Urinary bladder (tissue), 4 donors: Measurements from ENCODE around the gene RNF31. TPM values are rescaled to one million over a fixed set of nuclear protein-coding genes. Genes with fewer than 3 reads are reported as not detected.
A peak's percentile ranks its signal among the peaks of the same experiment; 100 is the strongest.
"Not testable (repeated sequence)": the region's sequence is repeated elsewhere in the genome, so short reads cannot be mapped to it uniquely, and the experiment has no call there.

Source experiments
- DNase-seq: peaks from one replicate; pipeline ENCODE4 v3.0.0-alpha.2; 2015; ENCODE audit errors: extremely low spot score
- H3K27ac ChIP-seq: one replicate; pipeline ENCODE4 v1.5.1; 2013; ENCODE audit warnings: low read depth, mild to moderate bottlenecking, moderate library complexity
- H3K36me3 ChIP-seq: one replicate; pipeline ENCODE4 v1.6.1; 2013; ENCODE audit warnings: mild to moderate bottlenecking, moderate library complexity; ENCODE audit not compliant: insufficient read depth
- H3K4me1 ChIP-seq: one replicate; pipeline ENCODE4 v1.6.1; 2013; ENCODE audit warnings: mild to moderate bottlenecking, moderate library complexity; ENCODE audit not compliant: insufficient read depth
- H3K4me3 ChIP-seq: one replicate; pipeline ENCODE4 v1.5.1; 2013; ENCODE audit warnings: low read depth, low read length
- whole genome bisulfite sequencing: extraction: QIAGEN DNeasy Blood & Tissue Kit; methylation state at CpG from one replicate; pipeline ENCODE4 v1.1.7; 2013; 5-methylcytosine and 5-hydroxymethylcytosine counted together
- polyA plus RNA-seq: library from polyadenylated mRNA; stranded (reverse); fragments of 200-250 nt; gene quantifications from one replicate; pipeline ENCODE4 v1.2.3, GENCODE V29; 2013
- total RNA-seq: library from RNA; depleted of rRNA; stranded (reverse); fragments of >200 nt; gene quantifications from one replicate; pipeline ENCODE4 v1.2.3, GENCODE V29; 2014
- donor health status: healthy with polysubstance abuse.
- donor health status: healthy.

Gene RNF31
- total RNA-seq (30.8 TPM), polyA plus RNA-seq (45.8 TPM)

DNA sequence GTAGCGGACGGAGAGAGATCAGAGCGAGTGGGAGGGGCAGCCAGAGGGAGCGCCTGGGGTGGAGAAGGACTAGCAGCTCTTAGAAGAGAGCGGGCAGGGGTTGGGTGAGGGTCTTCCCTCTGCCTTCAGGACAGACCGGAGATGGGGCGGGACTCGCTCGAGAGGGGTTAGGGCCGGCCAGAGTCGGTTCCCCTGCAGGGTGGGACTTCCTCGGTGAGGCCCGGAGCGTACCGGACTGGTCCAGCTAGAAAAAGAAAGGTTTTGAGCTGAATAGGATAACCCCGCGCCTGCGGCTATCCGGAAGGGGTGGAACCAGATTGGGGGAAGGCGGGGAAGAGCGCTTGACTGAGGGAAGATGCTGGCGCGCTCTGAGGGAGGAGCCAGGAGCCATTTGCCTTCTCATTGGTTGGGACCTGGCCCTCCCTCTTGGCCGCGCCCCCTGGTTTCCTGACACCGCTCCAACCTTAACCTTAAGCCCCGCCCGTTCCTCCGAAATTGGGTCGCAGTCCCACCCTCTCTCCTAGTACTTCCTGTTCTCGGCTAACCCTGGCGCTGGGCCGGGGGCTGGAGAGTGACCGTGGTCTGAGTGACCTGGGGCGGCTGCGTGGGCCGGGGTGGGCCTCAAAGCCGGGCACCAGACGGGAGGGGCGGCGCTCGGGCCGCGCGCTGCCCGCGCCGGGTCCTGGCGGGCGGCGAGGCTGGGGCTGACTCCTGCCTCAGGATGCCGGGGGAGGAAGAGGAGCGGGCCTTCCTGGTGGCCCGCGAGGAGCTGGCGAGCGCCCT is at the start of gene RNF31:
Gene RNF31 (plus strand): TSS at position 521 of the 783 bp plus-strand sequence. CDS start 201 bp downstream, at position 722.
- peak within 1 kb of the TSS; percentile 87 for H3K27ac ChIP-seq
- under 1% methylated on average over 57 of the region's 57 CpGs for WGBS
- peaks cover 4% of the 10 kb centered on the region for H3K36me3 ChIP-seq
- peak; percentile 97 for DNase-seq
- peak within 1 kb of the TSS; percentile 74 for H3K4me3 ChIP-seq
- no peaks in the 10 kb centered on the region for H3K4me1 ChIP-seq

DNA sequence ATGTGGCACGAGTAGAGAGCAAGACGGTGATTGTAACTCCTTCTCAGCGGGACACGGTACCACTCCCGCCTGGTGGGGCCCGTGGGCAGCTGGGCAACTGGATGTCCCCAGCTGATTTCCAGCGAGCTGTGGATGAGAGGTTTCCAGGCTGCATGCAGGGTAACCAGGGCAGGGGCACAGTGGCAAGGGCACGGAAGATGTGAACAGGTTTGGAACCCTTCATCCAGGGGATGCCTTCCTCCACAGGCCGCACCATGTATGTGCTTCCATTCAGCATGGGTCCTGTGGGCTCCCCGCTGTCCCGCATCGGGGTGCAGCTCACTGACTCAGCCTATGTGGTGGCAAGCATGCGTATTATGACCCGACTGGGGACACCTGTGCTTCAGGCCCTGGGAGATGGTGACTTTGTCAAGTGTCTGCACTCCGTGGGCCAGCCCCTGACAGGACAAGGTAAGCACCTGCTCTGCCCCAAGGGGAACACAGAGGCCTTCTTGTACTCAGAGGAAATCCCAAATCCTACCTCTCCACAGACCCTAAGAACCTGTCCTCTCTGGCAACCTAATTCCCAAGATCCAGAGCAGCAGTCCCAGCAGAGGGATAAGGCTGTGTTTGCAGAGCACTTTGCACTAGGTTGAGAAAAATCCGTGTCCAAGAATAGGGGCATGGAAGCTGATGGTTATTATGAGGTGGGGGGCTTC is 48.9 kb upstream of the RNF31 start:
- H3K4me3 ChIP-seq: no peak overlapping the region
- no peaks in the 10 kb centered on the region for H3K4me1 ChIP-seq
- no peak for DNase-seq
- no peaks in the 10 kb centered on the region for H3K36me3 ChIP-seq
- H3K27ac ChIP-seq: no peak overlapping the region
- WGBS: 95% methylated on average over 16 of the region's 16 CpGs

DNA sequence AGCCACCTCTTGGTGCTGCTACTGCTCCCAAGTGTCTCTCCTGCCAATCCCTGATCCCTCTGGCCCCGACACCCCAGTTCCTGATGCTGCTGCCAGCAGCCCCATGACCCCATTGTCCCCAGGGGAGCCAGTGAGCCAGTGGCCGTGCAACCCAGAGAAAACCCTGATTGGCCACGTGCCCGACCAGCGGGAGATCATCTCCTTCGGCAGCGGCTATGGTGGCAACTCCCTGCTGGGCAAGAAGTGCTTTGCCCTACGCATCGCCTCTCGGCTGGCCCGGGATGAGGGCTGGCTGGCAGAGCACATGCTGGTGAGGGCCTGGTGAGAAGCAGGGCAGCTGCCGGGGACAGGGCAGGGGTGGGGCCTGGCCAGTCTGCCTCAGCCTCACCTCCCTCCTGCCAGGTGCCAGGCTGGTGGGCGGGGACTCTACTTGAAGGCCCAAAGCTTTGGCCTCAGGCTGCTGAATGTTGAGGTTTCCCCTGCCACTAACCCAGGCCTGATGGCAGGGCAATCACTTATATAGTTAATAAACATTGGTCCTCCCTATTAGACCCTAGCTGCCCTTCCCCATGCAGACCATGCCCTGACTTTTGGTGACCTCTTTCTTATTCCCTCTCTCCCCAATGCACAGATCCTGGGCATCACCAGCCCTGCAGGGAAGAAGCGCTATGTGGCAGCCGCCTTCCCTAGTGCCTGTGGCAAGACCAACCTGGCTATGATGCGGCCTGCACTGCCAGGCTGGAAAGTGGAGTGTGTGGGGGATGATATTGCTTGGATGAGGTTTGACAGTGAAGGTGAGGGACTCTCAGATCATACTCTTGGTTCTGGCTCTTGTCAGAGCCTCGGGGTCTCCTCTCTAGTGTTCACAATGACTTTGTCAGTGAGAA is 48.1 kb upstream of the RNF31 start:
- Histone ChIP-seq H3K4me1 (no peaks in the 10 kb centered on the region), H3K36me3 (no peaks in the 10 kb centered on the region), H3K4me3 (no peak overlapping the region), H3K27ac (no peak overlapping the region)
- whole genome bisulfite sequencing: 90% methylated on average over 17 of the region's 17 CpGs
- DNase-seq: no peak

DNA sequence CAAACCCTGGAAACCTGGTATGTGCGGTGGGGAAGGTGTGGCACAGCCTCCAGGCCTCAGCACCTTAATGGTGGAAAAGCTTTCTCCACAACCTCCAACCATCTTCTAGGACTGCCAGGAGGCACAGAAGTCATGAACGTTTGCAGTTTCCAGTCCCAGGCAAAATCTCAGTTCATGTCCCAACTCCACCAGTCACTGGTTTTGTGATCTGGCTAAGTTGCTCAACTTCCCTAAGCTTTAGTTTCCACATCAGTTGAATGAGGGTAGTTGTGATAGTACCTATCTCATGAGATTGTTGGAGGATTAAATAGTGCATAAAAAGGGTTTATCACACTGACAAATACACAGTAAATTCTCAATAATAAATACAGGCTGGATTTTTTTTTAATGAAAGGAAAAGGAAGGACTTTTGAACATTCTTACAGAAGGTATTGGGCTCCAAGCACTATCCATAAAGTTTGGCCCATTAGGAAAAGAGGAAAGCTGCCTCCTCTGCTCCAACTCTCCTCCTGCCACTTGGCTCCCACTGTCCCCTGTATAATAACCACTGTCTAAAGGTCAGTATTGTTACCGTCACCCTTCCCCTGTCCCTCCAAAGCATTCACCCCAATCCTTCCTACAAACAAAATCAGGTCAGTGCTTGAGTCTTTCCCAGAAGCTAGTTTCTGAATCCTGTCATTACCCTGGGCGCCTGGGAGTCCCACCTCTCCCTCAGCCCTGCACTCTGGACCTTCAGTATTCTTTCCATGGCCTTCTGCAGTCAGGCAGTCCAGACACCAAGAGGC is 46.9 kb upstream of the RNF31 start:
- H3K27ac ChIP-seq: no peak overlapping the region
- DNase-seq: no peak
- no peak overlapping the region for H3K4me3 ChIP-seq
- no peaks in the 10 kb centered on the region for H3K4me1 ChIP-seq
- WGBS: 85% methylated on average over 4 of the region's 4 CpGs
- H3K36me3 ChIP-seq: no peaks in the 10 kb centered on the region

DNA sequence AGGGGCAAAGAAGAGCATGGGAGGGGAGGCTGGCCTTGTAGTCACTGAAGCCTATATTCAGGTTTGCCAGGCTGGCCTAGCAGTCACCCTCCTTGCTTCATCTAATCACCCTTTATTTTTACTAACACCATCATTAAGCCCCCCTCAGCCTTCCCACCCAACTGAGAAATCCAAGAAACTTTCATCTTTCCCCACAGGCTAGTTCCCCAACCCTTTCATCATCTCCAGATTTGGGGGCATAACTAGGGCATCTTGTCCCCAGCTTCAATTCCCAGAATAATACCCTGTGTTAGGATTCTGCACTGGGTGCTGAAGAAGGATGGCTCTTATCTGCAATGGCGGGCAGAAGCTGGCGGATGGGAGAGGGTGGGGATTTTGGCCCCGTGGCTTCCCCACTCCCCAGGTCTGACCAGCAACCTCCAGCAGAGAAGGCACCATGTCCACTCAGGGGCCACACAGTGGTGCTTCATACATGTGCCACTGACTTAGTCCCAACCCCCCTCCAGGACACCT is 46.3 kb upstream of the RNF31 start:
- no peaks in the 10 kb centered on the region for H3K36me3 ChIP-seq
- no peak overlapping the region for H3K4me3 ChIP-seq
- no peaks in the 10 kb centered on the region for H3K4me1 ChIP-seq
- no peak overlapping the region for H3K27ac ChIP-seq
- 96% methylated on average over 3 of the region's 3 CpGs for WGBS
- no peak for DNase-seq

DNA sequence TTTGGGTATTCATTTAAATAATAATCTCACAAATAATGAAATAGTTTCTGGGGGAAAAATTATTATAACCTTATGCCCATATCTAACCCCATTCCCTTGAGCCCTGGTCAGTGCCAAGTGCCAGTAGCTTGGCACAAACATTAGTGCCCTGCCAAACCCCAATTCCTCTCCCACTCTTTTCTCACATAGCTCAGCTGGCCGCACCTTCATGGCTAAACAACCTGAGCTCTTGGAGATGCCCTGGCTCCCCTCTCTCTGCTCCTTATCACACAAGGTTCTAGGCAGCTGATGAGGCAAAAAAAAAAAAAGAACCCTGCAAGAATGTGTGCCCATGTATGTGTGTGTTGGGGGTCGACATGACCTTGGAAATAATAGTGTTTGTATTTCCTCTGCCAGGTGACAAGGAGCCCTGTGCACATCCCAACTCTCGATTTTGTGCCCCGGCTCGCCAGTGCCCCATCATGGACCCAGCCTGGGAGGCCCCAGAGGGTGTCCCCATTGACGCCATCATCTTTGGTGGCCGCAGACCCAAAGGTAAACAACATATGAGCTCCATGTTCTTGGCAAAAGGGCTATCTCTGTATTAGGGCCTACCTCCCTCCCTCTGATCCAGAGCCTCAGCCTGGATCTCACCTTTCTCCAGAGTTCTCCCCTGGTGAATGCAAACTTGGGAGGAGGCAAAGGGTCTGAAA is 44.8 kb upstream of the RNF31 start:
- DNase-seq: no peak
- Histone ChIP-seq H3K4me3 (no peak overlapping the region), H3K4me1 (no peaks in the 10 kb centered on the region), H3K36me3 (no peaks in the 10 kb centered on the region), H3K27ac (no peak overlapping the region)
- 93% methylated on average over 7 of the region's 7 CpGs for WGBS

DNA sequence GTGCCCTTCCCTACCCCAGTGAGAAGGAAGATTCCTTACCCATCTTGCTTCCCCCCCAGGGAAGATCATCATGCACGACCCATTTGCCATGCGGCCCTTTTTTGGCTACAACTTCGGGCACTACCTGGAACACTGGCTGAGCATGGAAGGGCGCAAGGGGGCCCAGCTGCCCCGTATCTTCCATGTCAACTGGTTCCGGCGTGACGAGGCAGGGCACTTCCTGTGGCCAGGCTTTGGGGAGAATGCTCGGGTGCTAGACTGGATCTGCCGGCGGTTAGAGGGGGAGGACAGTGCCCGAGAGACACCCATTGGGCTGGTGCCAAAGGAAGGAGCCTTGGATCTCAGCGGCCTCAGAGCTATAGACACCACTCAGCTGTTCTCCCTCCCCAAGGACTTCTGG is 43.8 kb upstream of the RNF31 start:
- 93% methylated on average over 13 of the region's 13 CpGs for WGBS
- Histone ChIP-seq H3K4me3 (no peak overlapping the region), H3K36me3 (no peaks in the 10 kb centered on the region), H3K27ac (no peak overlapping the region), H3K4me1 (no peaks in the 10 kb centered on the region)
- DNase-seq: no peak

DNA sequence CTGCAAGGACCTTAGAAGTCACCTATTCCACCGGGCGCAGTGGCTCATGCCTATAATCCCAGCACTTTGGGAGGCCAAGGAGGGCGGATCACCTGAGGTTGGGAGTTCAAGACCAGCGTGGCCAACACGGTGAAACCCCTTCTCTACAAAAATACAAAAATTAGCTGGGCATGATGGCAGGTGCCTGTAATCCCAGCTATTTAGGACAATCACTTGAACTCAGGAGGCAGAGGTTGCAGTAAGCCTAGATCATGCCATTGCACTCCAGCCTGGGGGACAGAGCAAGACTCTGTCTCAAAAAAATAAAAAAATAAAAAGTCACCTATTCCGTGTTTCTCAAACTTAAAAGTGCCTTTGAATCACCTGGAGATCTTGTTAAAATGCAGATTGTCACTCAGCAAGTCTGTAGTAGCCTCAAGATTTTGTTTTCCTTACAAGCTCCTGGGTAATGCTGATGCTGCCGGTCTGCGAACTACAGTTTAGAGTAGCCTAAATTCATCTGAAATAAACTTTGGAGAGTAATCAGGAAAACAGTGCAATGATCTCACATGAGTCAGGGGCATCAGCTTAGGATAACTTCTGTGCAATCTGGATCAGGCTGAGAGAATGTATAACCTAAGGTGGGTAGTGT is 41.6 kb upstream of the RNF31 start:
- DNase-seq, H3K4me1 ChIP-seq, H3K36me3 ChIP-seq, H3K4me3 ChIP-seq, H3K27ac ChIP-seq: not testable (repeated sequence)
- 90% methylated on average over 8 of the region's 8 CpGs for WGBS

DNA sequence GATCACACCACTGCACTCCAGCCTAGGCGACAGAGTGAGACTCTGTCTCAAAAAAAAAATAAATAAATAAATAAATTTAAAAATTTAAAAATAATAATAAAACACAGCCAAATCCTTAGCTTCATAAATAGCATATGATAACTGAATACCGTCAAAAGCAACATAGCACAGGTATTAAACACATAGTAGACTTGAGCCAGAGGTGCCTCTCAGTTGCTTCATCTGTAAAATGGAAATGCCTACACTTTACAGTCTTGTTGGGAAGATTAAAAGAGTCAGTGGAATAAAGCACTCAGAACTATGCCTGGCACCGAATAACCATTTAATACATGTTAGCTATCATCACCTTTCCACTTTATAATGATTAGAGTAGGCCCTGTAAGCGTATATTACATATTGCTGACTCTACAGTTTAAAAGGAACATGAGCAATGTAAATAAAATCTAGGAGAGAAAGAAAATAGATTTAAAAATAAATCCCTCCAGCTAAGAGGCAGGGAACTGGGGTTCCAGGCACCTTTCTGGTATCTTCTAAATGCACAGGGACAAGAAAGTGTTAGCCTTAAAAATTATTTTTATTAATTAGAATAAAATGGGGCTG is 40.5 kb upstream of the RNF31 start:
- Histone ChIP-seq H3K36me3 (no peaks in the 10 kb centered on the region), H3K4me3 (no peak overlapping the region), H3K27ac (no peak overlapping the region), H3K4me1 (no peaks in the 10 kb centered on the region)
- DNase-seq: no peak
- 81% methylated on average over 4 of the region's 4 CpGs for WGBS

DNA sequence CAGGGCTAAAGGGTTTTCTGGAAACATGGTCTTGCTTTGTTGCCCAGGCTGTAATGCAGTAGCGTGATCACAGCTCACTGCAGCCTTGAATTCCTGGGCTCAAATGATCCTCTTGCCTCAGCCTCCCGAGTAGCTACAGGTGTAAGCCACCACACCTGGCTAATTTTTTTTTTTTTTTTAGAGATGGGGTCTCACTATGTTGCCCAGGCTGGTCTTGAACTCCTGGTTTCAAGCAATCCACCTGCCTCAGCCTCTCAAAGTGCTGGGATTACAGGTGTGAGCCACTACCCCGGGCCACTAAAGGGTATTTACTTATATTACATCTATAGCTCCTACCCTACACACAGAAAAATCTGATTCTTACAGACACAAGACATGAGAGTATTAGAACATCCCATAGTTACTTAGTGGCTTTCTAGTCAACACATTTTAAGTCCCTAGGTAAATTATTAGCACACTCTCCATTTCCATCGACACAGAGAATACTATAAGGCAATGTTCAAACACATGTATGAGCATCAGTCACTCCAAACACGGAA is 38.9 kb upstream of the RNF31 start:
- no peaks in the 10 kb centered on the region for H3K36me3 ChIP-seq
- no peak overlapping the region for H3K4me3 ChIP-seq
- no peak for DNase-seq
- no peak overlapping the region for H3K27ac ChIP-seq
- 49% methylated on average over 5 of the region's 5 CpGs for WGBS
- H3K4me1 ChIP-seq: no peaks in the 10 kb centered on the region

DNA sequence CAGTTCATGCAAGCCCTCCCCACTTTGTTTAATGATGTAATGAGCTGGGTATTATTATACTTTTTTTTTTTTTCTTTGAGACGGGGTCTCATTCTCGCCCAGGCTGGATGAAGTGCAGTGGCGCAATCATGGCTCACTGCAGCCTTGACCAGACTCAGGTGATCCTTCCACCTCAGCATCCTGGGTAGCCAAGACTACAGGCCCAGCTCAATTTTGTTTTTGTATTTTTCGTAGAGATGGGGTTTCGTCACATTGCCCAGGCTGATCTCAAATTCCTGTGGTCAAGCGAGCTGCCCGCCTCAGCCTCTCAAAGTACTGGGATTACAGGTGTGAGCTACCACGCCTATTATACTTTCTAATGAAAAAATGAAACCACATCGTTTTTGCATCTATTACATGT is 37.2 kb upstream of the RNF31 start:
- Histone ChIP-seq H3K36me3 (no peaks in the 10 kb centered on the region), H3K27ac (no peak overlapping the region), H3K4me1 (no peaks in the 10 kb centered on the region), H3K4me3 (no peak overlapping the region)
- WGBS: 84% methylated on average over 9 of the region's 9 CpGs
- DNase-seq: no peak

DNA sequence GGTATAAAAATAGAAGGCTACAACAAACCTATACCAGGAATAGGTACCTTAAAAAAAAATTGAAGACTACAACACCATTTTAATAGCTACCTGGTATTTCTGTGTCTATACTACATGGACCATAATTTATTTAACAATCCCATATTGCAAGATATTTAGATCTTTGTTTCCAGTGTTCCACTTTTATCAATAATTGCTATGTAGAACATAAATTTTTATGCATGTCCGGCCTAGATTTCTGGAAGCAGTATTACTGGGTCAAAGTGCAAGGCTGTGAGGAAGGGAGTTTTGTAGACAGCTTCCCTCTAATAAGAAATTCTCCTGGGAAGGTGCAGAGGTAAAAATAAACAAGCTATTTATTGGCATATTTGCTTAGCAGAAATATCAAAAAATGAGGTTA is 36.8 kb upstream of the RNF31 start:
- Histone ChIP-seq H3K4me1 (no peaks in the 10 kb centered on the region), H3K4me3 (no peak overlapping the region), H3K36me3 (no peaks in the 10 kb centered on the region), H3K27ac (no peak overlapping the region)
- no peak for DNase-seq
- 67% methylated on average over 1 of the region's 1 CpG for WGBS
